PFSK-1 (cell line): ENCODE measurements around the gene CYSTM1.

Experiments used
- FOXP2 ChIP-seq: optimal IDR thresholded peaks from 2 replicates; pipeline ENCODE3; 2011; ENCODE audit warnings: borderline replicate concordance, control low read depth, inconsistent platforms; ENCODE audit not compliant: insufficient read depth; ENCODE audit errors: extremely low read length, extremely low read depth
- POLR2AphosphoS5 ChIP-seq: IDR thresholded peaks from 2 replicates; pipeline ENCODE4 v1.6.1; 2012; ENCODE audit warnings: low read depth, mild to moderate bottlenecking, control low read depth, low read length, moderate library complexity
- SIN3A ChIP-seq: IDR thresholded peaks from 2 replicates; pipeline ENCODE4 v1.6.1; 2012; ENCODE audit warnings: mild to moderate bottlenecking, low read length, moderate library complexity, borderline replicate concordance; ENCODE audit not compliant: insufficient read depth
- TAF1 ChIP-seq: IDR thresholded peaks from 2 replicates; pipeline ENCODE4 v1.6.1; 2012; ENCODE audit warnings: low read length, control low read depth, borderline replicate concordance; ENCODE audit not compliant: insufficient read depth
- TF ChIP-seq, protein P1 (sequence below), 2 experiments: IDR thresholded peaks; 2 replicates each; pipeline versions ENCODE4 v1.6.1 to v1.8.0; 2011 to 2012; ENCODE audit warnings: low read depth in 2 of 2, low read length in 2 of 2, control low read depth in 1 of 2, inconsistent platforms in 1 of 2, mild to moderate bottlenecking in 1 of 2, moderate library complexity in 1 of 2; ENCODE audit not compliant: insufficient read depth in 1 of 2

The CYSTM1 gene

DNA sequence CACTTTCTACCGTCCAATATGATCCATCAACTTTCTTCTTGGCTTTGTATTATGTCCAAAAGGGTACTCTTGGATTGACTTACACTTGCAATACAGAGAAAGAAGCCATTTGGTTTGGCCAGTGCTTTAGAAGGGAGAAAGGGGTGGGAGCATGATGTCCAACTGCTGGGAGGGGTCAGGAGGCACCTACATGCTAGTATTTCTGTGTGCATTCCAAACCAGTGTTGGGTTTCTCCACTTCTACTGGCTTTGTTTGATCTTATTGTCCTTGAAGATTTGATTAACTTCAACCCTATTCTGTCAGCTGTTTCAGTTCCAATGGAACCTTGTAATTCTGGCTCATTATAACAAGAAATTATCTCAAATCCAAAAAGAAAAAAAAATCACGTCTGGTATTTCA lies 27.6 kb downstream of the CYSTM1 start:
- no peak for TF ChIP-seq FOXP2
- TF ChIP-seq TAF1, result no peak
- TF ChIP-seq, protein P1, sequence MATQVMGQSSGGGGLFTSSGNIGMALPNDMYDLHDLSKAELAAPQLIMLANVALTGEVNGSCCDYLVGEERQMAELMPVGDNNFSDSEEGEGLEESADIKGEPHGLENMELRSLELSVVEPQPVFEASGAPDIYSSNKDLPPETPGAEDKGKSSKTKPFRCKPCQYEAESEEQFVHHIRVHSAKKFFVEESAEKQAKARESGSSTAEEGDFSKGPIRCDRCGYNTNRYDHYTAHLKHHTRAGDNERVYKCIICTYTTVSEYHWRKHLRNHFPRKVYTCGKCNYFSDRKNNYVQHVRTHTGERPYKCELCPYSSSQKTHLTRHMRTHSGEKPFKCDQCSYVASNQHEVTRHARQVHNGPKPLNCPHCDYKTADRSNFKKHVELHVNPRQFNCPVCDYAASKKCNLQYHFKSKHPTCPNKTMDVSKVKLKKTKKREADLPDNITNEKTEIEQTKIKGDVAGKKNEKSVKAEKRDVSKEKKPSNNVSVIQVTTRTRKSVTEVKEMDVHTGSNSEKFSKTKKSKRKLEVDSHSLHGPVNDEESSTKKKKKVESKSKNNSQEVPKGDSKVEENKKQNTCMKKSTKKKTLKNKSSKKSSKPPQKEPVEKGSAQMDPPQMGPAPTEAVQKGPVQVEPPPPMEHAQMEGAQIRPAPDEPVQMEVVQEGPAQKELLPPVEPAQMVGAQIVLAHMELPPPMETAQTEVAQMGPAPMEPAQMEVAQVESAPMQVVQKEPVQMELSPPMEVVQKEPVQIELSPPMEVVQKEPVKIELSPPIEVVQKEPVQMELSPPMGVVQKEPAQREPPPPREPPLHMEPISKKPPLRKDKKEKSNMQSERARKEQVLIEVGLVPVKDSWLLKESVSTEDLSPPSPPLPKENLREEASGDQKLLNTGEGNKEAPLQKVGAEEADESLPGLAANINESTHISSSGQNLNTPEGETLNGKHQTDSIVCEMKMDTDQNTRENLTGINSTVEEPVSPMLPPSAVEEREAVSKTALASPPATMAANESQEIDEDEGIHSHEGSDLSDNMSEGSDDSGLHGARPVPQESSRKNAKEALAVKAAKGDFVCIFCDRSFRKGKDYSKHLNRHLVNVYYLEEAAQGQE (IDR thresholded peaks at IDR 0.05; ENCODE audit: insufficient read depth in 1 of 2, low read depth in 2 of 2, low read length in 2 of 2), result no peak
- no peak for TF ChIP-seq POLR2AphosphoS5
- TF ChIP-seq SIN3A, result no peak

DNA sequence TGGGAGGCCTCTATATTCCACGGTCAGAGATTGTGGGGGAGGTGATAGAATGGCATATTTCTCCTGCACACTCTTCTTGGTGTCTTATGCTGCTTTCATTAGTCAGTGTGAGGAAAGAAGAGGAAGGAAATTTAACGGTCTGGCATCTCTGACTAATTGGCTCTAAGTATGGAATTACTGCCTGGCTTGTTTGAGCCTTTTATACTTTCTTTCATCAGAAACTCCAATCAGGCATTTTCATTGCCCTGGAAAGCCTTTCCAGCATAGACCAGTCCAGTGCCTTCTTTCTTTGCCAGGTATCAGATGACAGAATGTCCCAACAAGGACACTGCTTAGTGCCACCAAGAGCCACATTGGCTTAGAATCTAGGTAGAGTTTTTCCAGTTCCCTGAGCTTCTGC lies 30.2 kb downstream of the CYSTM1 start:
- TF ChIP-seq, protein P1 (IDR thresholded peaks at IDR 0.05; ENCODE audit: insufficient read depth in 1 of 2, low read depth in 2 of 2, low read length in 2 of 2), result no peak
- TF ChIP-seq TAF1 (no peak), POLR2AphosphoS5 (no peak), SIN3A (no peak), FOXP2 (no peak)

DNA sequence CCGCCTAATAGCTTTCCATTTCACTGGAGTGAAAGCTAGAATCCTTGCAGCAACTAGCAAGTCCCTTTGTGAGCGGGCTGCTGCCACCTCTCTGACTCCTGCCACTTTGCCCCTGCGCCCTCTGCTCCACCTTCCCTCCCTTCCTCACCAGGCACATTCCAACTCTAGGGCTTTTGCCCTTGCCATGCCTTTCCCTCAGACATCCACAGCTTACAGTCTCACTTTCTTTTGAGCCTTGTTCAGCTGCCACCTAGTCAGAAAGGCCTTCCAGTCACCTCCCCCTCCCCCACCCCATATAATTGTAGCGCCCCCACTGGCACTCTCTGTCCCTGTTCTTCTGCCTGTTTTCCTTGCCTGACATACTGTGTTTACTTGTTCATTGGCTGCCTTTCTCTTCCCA lies 31.0 kb downstream of the CYSTM1 start:
- TF ChIP-seq TAF1, result no peak
- TF ChIP-seq FOXP2, result no peak
- no peak for TF ChIP-seq POLR2AphosphoS5
- TF ChIP-seq, protein P1 (IDR thresholded peaks at IDR 0.05; ENCODE audit: insufficient read depth in 1 of 2, low read depth in 2 of 2, low read length in 2 of 2), result no peak
- TF ChIP-seq SIN3A, result no peak

DNA sequence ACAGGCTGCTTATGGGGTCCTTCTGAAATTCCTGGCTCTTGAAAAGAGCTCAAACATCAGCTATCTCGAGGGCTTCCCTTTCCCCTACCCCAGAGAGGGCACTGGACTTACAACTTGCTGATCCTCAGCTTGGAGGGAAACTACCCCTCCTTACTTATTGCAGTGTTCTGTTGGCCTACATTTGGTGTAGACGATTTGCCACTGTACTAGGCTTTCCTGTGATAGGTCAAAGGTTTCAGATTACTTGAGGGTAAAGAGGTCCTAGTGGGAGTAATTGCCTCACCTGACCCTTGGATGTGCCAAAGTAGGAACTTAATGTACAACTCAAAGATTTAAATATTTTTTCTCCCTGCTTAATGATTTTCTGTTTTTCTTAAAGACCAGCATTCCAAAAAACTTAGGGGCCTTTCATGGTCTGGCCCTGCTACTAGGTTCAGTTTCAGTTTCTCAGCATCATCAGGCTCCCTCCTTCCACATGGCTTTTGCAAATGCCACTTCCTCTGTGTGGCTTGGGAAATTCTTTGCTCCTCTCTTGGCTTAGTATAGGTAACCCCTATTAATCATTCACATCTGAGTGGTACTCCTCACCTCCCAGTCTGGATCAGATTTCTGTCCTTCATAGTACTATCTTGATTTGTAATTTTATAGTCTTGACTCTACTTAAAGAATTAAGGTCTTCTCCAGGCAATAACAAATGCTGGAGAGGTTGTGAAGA lies 32.4 kb downstream of the CYSTM1 start:
- TF ChIP-seq, protein P1 (IDR thresholded peaks at IDR 0.05; ENCODE audit: insufficient read depth in 1 of 2, low read depth in 2 of 2, low read length in 2 of 2), result no peak
- no peak for TF ChIP-seq POLR2AphosphoS5
- TF ChIP-seq FOXP2, result no peak
- TF ChIP-seq TAF1, result no peak
- TF ChIP-seq SIN3A, result no peak

DNA sequence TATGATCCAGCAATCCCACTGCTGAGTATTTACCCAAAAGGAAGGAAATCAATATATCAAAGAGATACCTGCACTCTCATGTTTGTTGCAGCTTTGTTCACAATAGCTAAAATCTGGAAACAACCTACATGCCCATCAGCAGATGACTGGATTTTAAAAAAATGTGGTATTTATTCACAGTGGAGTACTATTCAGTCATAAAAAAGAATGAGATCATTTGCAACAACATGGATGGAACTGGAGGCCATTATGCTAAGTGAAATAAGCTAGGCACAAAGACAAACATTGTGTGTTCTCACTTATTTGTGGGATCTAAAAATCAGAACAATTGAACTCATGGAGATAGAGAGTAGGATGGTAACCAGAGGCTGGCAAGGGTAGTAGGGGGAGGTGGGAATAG lies 33.1 kb downstream of the CYSTM1 start:
- TF ChIP-seq SIN3A (no peak), POLR2AphosphoS5 (no peak), FOXP2 (no peak), TAF1 (no peak)
- TF ChIP-seq, protein P1 (IDR thresholded peaks at IDR 0.05; ENCODE audit: insufficient read depth in 1 of 2, low read depth in 2 of 2, low read length in 2 of 2), result no peak
